HG02588 (cell line): ENCODE results near the gene EWSR1.
"Not testable (repeated sequence)": the region's sequence is repeated elsewhere in the genome, so short reads cannot be mapped to it uniquely, and the experiment has no call there.

ENCODE experiments used
- ATAC-seq: cut with Tn5 transposase; IDR thresholded peaks from one replicate; pipeline ENCODE4 v1.9.1; 2021; ENCODE audit warnings: mild to moderate bottlenecking, moderate library complexity; ENCODE audit not compliant: unreplicated experiment

EWSR1 gene

DNA sequence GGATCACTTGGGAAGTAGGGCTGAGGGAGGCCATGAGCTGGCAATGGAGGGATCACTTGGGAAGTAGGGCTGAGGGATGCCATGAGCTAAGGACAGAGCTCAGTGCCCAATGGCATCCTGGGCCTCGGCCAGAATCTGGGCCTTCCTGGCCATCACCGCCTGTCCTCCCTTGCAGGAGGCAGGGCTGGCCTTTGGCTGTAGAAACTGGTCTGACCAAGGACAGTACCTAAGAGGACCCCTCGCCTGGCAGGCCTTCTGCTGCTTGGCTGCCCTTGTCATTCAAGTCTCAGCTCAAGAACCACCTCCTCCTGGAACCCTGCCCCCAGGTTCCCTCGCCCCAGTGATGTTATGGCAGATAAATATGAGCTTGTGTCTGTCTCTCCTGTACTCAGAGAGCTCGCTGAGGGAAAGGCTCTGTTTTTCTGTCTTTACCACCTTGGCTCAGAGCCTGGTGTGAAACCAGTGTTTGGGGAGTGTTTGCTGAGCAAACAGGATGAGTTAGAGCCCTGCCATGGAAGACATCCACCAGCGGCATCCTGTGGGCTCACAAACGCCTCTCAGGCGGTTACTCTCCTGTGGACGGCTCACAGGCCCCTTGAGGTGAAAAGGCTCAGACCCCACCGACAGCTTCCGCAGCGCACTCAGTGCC lies 66.8 kb downstream of the EWSR1 start:
- no peak for ATAC-seq

DNA sequence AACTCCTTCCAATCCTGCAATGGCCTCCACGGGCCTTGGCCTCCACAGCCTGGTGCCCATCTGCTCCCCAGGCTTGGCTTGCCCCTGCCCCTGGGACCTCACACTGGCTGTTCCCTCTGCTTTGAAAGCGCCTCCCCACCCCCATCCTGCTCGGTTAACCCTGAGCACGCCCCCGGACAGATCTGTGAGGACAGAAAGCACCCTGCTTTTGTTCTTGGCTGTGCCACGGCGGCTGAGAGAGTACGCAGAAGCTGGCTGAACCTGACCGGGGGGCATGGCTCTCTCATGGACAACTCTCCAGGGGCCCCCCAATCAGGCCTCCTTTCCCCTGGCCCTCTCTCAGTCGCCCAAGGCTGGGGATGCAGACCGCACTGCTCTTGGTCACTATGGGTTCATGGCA lies 67.6 kb downstream of the EWSR1 start:
- ATAC-seq: no peak

DNA sequence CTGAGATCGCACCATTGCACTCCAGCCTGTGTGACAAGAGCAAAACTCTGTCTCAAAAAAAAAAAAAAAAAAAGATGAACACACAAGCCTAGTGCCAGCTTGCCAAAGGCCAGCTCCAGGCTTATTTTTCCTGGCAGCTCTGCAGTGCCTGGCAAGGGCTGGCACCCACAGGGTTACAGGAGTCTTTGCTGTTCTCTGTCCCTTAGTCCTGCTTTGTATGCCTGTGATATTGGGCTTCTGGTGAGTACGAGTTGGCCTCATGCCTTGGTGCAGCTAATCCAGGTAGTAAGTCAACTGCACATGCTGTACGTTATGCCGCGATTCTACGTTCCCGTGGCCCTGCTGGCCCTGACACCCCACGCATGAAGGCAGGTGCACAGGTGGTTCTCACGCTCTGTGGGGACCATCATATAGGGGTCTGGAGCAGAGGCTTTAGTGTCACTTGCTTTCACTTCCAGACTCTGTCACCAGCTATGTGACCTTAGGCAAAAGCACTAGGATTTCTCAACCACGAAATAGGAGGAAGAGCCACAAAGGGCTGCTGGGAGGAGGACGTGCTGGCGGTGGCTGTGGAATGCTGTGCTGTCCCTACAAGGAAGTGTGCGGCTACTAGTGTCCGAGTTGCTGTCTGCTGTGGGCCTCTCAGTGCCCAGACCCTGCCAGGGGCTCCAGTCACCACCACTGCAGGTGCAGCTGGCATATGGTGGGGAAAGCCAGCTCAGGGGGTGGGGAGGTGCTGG lies 68.9 kb downstream of the EWSR1 start:
- no peak for ATAC-seq

DNA sequence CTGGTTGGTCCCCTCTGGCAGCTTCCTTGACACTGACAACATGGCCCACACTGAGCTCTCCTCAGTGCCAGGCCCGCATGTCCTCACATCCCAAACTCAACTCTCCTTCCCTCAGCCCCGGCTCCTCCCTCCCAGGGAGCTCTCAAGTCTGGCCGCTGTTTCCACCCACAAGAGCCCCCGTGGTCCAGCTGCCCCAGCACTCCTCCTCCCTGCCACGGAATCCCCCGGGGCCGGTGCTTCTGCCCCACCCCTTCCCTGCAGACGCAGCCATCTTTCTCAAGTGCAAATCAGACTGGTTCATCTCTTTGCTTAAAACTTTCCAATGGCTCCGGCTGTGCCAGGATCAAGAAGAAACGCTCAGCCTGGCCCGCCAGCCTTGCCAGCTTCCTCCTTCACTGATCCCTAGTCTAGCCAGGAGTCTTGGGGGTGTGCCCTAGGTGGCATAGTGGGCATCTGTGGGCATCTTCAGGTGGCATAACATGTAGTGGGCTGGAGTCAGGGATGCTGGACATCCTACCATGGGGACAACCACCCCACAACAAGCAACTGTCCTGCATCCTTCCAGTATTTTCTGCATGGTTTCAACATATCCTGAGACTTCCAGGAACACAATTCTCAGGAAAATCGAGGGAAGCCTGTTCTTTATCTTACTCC lies 69.7 kb downstream of the EWSR1 start:
- no peak for ATAC-seq

DNA sequence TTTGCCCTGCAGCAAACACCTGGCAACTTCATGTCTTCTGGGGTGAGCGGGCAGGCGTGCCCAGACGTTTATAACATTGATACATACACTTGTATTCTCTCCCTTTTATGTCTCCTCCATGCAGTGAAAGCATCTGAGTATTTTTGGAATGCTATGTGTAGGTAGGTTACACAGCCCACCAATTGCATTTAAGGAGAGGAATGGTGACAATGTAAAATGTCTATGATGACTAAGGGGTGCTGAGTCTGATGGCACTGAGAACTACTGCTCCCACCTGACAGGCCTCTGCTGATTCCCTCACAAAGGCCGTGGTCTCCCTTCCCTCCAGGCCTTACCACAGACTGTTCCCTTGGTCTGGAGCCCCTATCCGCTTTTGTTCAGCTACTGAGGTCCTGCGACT lies 70.3 kb downstream of the EWSR1 start:
- no peak for ATAC-seq

DNA sequence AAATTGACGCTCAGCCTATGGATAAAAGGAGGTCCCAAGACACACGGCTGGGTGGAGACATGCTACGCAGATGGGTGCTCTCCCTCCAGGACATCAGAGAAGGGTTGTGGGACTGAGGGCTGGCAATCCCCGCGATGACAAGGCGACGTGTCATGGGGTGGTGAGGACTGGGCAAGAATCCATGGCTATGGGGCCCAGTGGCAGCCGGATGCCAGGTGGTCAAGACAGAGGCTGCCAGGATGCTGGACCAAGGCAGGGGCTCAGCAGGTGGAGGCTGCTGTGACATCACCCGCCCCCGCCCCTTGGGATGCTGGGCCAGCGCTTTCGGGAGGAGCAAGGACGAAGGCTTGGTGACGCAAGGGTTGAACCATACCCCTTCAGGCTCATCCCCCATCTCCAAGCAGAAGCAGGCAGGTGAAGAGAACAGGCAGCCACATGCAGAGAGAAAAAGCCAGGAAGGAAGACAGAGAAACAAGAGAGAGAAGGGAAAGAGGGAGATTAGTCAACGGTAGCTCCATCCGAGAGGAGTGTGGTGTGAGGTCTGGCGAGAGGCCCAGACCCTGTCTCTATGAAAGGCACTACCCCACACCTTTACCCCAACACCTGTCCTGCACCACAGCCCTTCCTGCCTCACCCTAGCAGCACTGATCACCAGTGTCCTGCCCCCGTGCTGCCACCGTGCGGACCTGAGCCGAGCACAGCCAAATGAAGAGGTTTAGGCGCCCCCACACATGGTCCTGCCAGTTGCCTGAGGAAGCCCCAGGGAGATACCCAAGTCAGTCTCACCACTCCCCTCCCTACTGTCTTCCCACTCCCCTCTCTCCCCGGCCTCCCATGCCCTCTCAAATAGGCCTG lies 71.5 kb downstream of the EWSR1 start:
- ATAC-seq: no peak

DNA sequence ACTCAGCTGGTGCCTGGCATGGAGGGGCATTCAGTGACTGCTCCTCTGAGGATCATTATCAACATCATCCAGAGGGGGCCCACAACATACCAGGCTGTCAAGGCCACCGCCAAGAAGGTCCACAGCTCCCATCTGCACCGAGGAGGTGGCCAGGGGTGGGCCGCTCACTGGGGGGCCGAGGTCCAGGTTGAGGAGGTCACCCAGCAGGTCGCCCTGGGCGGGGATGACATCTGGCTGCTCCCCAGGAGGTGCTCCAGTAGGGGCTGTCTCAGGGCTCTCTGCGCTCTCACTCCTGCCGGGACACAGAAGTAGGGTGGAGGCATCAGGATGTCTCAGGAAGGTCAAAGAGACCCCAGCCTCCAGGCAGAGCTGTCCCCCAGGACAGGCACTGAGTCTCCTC lies 72.5 kb downstream of the EWSR1 start:
- no peak for ATAC-seq

DNA sequence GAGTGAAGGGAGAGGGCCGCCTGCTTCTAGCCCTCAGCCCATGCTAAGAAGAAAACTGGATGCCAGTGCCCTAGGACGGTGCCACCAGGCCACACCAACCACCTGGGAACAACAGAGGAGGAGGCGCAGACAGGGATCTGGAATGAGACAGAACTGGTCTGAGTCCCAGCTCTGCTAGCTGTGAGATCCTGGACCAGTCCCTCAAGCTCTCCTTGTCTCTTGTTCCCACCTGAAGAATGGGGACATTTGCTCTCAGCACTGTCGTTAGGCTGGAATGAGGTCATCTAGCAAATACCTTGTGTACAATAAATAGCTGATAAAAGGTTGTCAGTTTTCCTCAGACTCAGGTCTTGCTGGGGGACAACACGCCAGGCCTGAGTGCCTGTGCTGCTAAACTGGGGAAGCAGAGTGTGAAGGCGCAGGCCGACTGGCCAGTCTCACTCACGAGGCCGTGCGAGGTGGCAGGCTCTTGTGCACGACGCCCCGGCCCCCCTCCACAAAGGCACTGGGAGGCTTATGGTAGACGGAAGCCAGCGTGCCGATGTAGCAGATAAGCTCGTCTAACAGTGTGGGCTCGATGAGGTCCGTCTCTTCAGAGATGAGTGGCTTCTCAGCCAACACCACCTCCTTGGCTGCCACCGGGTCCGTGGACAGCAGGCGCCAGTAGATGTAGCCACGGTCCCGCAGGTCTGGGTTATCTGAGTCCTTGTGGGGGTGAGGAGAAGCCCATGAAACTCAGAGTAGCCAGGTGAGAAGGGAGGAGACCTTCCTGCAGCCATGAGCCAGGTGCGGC lies 73.2 kb downstream of the EWSR1 start:
- no peak for ATAC-seq

DNA sequence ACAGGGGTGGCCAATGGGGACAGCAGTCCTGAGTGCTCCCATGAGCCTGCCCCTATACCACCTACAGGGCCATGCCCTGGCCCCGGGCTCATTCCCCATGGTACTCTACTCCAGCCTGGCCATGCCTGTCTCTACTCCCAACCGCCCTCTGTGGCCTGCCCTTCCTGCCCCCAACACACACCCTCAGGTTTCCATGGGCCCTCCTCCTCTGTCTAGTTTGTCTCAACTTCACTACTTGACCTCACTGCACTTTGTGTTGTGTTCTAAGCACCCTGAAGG lies 73.7 kb downstream of the EWSR1 start:
- no peak for ATAC-seq

DNA sequence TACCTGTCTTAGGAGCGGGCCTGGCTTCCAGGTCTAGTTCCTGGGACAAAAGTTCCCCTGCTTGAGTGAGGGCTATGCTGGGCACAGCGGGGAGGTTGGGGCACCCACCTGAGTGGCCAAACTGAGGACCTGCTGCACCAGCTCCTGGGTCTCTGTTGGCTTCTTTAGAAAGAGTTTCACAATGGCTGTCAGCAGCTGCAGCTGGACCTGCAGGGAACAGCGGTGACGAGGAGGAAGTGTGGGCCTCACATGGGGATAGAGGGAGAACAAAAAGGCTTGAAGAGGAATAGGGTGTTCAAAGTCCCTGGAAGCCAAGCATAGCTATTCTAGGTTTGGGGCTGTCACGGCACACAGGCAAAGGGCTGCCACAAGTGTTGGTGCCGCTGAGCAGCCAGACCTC lies 74.1 kb downstream of the EWSR1 start:
- no peak for ATAC-seq

DNA sequence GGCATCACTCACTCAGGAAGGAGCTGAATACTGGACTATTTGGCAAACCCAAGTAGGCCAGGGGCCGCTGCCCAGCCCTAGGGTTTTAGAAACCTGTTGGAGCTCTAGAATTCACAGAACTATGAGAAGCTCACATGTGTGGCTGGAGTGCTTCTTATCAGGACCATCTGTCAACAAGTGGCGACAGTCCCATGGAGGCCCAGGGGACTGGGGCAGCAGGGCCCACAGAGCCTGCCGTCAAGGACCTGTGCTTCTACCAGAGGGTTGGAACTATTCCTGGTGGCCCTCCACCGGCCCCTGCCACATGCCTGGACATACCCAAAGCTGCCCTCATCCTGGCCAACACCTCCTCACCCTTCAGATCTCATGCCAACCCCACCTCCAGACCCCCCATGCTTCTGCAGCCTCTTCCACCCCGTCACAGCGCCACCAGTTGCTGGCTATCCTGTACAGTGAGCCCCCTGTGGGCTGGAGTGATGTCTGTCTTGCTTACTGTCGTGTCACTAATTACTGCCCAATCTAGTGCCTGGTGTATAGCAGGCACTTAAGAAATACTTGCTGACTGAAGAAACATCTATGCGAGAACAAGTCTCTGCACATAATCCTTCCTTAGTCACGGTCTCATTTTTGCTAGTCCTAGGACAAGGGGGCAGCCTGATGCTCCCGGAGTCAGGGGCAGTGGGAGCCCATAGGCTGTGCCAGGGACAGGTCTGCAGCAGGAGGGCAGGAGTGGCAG lies 74.7 kb downstream of the EWSR1 start:
- no peak for ATAC-seq

DNA sequence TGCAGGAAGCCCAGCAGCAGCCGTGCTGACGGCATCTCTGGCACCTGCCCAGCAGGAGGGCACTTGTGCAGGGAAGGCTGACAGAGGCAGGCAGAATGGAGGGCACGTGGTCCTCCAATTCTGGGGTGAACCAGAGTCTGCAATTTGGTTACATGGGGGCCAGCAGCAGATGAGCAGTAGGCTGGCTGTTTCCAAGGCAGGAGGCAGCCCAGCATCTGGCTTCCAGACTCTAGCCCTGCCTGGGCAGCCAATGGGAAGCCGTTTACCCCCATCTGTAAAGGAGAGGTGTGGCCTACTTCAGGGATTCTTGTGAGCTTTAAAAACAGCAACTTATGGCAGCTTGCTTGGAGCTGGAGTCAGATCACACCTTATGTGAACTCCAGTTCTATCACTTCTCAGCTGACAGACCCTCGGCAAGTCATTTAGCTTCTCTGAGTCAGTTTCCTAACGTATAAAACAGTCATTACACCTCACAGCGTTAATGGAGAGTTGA lies 75.3 kb downstream of the EWSR1 start:
- ATAC-seq: no peak

DNA sequence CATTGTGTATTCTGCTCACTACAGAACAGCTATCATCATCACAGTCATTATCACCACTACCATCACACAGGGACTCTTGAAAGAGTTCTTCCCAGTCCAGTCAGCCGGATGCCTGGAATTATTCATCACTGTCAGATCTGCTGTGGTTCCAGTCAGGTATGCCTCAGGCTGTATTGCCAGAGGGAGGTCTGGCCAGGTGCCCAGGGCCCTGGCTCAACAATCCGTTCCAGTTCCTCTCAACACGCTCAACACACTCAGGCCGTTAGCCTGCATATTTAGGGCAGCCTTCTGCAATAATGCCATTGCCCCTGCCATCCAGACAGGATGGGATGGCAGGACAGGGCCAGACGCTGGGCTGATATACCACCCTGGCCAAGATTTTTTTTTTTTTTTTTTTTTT lies 76.1 kb downstream of the EWSR1 start:
- no peak for ATAC-seq

DNA sequence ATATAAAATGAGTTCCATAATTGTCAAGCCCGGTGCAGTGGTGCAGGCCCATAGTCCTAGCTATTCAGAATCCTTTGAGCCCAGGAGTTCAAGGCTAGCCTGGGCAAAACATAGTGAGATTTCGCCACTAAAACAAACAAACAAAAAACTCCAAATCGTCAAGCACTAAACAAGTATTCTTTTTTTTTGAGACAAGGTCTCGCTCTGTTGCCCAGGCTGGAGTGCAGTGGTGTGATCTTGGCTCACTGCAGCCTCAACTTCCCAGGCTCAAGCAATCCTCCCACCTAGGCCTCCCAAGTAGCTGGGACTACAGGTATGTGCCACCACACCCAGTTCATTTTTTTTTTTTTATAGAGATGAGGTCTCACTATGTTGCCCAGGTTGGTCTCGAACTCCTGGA lies 76.8 kb downstream of the EWSR1 start:
- not testable (repeated sequence) for ATAC-seq

DNA sequence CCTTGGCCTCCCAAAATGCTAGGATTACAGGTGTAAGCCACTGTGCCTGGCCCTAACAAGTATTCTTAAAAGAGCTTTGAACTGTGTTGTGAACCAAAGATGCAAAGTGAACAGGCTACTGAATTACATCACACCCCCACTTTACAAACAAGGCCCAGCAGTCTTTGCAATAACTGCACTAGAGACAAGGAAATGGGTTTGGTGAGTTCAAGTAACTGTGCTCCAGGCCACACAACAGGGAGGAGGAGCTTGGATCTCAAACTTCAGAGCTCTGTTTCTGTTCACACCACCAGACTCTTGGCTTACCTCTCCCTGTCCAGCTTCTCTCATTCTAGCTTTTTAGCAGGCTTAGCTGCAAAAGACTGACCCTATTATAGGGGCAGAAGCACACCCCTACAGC lies 77.9 kb downstream of the EWSR1 start:
- no peak for ATAC-seq

DNA sequence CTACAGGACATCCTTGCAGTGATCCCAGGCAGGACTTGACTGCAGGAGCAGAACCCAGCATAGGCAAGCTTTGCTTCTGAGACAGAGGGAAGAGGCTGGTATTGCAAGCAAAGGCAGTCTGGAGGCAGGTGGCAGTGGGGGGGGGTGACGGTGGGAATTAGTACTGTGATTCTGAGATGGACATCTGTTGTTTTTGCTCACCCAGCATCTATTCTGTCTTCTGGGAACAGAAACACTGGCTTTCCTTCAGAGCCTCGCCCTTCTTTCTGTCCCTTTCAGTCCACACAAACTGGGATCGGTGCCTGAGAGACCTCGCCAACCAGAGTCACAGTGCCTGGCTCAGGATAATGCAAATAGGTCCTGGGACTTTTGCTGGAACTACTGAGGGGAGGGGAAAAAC lies 78.6 kb downstream of the EWSR1 start:
- ATAC-seq: no peak

DNA sequence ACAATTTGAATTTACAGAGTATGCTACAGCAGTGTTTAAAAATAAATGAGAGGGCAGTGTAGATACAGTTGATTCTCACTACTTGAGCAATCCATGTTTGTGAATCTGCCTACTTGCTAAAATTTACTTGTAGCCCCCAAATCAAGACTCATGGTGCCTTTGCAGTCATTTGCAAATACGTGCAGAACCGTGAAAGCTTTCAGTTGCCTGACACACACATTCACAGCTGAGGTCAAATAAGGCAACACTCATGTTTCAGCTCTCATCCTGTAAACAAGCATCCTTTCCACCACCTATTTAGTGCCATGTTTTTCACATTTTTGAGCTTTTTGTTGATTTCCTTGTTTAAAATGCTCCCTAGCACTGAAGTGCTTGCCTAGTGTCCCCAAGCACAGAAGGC lies 80.0 kb downstream of the EWSR1 start:
- no peak for ATAC-seq

DNA sequence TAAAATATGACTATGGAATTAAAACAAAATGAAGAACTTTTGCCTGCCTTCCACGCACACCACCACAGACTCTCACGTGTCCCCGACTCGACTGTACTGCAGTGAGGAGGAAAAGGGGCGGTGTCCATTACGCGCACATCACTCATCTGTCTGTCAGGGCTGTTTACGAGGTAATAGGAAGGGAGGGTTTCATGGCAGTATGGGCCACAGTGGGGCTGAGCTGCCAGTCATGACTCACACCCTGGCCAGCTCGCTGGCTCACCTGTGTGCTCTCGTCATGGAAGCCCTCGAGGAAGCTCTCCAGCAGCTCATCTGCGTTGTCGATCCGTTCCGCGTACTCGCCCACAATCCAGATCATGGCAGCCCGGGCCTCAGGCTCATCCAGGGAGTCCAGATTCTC lies 80.9 kb downstream of the EWSR1 start:
- ATAC-seq: no peak
